Muscle of back (tissue), 11 donors: Measurements from ENCODE around the gene GYG1. TPM values are rescaled to one million over a fixed set of nuclear protein-coding genes. Genes with fewer than 3 reads are reported as not detected.
"Not testable (repeated sequence)": the region's sequence is repeated elsewhere in the genome, so short reads cannot be mapped to it uniquely, and the experiment has no call there.

Experiments used
- DNase-seq, 3 donors: peaks; one replicate each; pipeline versions ENCODE4 v3.0.0 to v3.0.0-alpha.2; 2013
- polyA plus RNA-seq, 10 donors: library from polyadenylated mRNA; unstranded; fragments of 120-200 nt; gene quantifications; one replicate each; pipeline ENCODE4 v1.2.1, GENCODE V29; 2013; ENCODE audit not compliant: insufficient read length in 10 of 10

Gene GYG1
- polyA plus RNA-seq, 10 donors, result 56.7 to 96.9 (median 84.6) TPM

GRCh38 chr3:148975696-148976095, 15.6 kb upstream of the GYG1 start:
- peak in 1 of 3 donors; percentile 21 for DNase-seq

DNA sequence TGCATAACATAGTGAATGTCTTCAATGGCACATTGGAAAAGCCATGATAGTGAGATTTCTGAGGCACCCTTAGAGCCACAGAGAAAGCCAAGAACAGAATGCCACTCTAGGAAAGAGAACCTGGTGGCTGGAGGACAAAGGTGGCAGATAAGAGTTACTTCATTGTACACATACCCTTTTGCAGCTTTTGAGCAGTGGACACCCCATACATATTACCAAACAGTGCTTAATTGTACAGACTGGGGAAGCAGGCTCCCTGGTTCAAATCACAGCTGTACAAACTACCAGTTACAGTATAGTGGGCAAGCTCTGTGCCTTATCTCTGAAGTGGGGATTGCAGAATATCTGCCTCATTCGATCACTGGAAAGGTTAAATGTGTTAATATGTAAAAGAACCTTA, 10.1 kb upstream of the GYG1 start:
- DNase-seq, result no peak

DNA sequence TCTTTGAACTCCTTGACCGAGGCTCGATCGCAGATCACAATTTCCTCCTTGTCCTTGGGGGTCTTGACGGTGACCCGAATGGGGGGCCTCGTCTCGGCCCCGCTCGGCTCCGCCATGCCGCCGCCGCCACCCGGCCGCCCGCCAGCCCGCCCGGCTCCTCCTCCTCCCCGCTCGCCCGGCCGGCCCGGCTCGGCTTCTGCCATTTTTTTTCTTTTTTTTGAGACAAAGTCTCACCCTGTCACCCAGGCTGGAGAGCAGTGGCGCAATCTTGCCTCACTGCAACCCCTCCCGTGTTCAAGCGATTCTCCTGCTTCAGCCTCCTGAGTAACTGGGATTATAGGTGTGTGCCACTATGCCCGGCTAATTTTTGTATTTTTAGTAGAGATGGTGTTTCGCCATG, 3.8 kb upstream of the GYG1 start:
- DNase-seq, result not testable (repeated sequence)

DNA sequence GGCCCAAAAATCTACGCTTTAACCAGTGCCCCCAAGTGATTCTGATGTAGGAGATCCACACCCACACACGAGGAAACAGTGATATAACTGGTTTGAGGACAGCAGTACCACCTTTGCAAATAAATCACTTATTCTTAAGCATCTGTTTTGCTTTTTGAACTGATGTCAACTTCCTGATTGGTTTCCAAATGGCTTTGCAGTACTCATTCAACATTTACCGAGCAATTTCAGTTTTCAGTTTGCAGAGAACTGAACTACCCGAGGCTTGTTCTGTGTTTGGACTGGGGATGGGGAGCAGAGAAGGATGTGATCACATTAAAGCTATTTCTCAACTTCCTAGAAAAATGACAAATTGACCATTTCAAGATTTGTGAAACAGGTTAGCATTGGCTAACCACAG, 1.1 kb upstream of the GYG1 start:
- DNase-seq, result no peak

GRCh38 chr3:148992027-148992634, 791 bp downstream of the GYG1 start:
- DNase-seq, result peak; percentile 21 to 71 (median 51)

DNA sequence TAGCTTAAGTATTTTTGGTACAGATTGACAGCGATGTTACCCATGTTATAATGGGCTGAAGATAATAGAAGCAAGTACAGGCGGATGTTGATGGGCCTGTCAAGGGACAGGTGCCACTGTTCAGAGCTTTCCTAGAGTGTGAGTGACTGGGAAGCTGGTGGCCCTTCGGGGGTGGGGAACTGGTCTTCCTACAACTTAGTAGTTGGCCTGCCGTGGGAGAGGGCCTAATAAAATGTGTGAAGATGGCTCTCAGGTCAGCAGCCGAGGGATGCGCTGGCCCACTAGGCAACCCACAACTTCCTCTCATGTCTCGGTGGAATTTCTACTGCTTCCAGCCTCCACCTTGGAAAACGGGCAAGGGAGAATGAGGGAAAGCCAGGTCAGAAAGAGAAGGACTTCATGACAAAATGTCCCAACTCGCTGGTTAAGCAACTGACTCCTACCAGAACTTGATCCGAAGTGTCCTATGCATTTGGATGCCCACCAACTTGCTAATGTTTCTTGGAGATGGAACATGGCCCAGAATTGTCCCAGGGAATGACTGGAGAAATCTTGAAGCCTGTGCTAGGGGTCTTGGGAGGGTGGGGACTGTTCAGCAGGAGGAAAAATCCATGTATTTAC, 1.4 kb downstream of the GYG1 start:
- DNase-seq, result no peak

- no peak for DNase-seq
Measured at GRCh38 chr3:148997623-148998022, 6.3 kb downstream of the GYG1 start.

- no peak for DNase-seq
Measured at GRCh38 chr3:148998297-148998696, 7.0 kb downstream of the GYG1 start.

DNA sequence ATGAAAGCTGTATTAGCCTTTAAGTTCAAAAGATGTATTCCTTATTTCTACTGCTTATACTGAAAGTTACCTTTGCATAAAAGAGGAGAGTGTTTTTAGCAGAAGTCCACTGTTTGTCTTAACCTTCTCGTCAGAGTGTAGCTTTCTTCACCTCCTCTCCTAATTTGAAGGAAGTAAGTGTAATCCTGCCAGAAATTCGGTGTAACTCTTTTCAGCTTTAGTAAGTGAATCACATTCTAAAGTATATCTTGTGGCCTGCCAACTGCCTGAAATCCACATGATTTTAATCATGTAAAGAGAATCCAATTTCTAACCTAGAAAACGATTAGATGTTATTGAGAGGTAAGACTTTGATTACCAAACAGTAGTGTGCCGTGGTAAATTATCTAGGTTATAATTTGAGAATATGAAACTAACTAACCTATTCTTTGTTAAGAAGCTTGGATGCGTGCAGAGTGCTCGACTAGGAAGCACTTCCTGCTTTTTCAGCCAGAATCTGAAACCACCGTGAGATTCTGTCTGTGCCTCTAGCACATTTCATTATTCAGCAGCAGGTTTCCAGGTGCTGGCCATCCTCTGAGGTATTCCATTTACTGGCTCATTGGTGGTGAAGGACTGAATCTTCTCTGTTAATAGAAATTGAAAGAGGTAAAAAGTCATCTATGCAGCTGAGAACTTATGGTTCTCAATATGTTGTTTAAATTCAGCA, 7.5 kb downstream of the GYG1 start:
- no peak for DNase-seq

DNA sequence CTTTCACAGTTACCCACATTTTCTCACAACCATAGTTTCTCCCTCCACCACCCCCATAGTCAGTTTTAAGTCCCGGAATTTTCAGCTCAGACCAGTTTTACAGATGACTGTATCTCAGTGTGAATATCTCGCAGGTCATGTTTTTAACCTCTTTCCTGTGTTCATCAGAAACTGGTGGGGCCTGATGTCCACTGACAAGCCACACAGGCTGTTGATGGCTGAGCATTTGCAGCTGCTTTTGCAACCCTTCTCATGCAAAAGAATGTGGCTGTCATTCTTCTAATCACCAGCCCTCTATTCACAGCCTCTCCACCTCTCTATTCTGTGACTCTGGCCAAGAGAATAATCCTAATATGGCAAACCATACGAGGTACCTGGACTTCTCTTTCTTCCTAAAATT, 8.5 kb downstream of the GYG1 start:
- DNase-seq, result no peak

GRCh38 chr3:149000206-149000745, 8.9 kb downstream of the GYG1 start:
- no peak for DNase-seq

DNA sequence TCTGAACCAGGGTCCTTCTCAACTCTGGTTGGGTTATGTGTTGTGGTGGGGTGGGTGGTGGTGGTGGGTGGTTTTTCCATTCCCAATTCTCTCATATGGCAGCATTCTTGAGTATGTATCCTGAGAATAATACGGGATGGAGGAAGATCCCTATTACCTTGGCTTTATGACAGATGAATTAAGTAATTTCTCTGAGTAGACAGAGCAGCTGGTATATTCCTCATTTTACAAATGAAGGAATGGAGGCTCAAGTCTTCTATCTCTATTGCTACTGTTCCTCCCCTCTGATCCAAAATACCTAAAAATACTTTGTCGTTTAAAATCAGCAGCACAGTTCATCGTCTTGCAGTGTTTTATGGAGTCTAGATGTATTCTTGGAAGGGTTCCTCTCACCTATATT, 10.4 kb downstream of the GYG1 start:
- no peak for DNase-seq

DNA sequence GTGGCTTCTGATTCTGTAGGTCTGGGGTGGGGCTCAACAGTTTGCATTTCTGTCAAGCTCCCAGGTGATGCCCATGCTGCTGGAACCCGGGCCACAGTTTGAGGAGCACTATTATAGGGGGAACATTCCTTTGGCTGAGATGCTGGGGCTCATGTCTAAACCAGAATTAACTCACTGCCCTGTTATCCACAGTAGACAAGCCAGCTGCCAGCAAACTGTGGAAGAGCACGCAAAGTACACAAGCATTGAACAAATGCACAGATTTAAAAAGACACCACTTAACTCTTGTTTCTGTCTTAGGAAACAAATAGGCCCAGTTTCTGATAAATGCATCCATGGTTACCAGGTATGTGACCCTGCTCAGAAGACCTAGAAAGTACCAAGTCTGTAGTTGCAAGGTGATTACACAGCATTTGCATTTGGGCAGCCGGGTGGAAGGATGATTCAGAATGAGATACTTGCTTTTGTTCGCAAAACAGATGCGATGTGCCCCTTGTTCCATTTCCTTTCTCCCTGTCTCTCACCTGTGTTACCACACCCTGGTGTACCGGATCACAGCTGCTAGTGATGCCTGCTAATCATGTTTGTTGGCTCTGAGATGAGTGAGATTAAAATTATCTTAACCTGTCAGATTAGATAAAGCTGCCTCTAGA, 12.4 kb downstream of the GYG1 start:
- no peak for DNase-seq

DNA sequence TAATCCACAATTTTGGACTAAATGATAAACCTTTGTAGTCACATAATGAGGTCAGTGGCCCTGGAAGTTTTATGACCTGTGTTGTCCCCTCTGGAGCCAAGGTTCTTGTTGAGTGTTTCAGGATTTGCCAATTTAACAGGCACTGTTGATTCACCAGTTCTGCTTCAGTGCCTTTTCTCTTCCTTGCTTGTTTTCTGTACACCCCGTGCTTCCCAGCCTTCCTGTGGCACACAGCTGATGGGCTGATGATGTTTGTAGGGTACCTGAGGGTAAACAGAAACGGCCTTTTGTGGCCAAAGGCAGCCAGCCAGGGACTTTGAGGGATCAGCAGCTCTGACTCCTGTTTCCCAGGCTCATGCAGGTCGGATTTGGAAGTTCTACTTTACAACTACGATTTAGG, 13.3 kb downstream of the GYG1 start:
- DNase-seq, result no peak

GRCh38 chr3:149005416-149005815, 14.1 kb downstream of the GYG1 start:
- no peak for DNase-seq

DNA sequence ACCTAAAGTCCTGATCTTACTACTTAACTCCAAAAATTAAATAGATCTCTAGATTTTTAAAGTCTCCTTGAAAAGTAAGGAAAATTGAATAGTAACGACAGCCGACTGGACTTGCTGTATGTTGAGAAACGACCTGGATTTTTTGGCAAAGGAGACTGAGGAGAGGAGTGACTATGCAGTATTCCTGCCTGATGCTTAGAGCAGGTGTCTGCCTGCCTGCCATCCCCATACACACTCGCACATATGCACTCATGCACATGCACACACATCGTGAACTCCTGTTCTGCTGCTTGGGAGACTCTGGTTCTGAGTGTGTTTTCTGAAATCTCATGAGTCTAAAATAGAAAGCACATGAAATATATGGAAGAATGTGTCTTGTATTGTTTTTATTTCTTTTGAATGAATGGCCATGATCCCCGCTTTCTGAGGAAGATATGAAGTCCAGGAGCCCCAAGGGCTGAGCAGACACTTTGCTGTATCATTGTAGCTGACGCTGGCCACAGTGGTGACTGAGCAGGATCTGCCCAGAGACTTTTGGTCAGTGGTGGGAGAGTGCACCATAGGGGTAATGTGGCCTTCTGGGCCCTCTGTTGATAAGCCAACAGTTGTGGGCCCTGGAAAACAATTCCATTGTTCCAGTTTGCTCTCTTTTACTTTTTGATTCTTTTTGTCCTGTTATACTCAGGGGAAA, 16.4 kb downstream of the GYG1 start:
- DNase-seq, result no peak

DNA sequence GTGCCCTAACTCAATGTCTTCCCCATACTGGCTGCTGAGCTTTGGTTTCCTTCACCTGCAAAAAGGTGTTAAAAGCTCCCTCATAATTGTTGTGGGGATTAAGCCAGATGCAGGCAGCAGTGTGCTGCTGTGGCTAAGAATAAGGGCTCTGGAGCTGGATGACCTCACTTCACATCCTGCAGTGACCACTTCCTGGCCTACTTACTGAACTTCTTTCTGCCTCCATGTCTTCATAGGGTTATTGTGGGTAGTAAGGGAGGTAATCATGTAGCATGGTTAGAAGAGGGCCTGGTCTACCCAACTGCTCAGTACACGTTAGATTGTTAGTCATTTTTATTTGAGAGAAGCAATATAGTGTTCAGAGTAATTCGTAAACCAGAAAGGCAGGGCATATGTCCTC, 18.4 kb downstream of the GYG1 start:
- no peak for DNase-seq

GRCh38 chr3:149010504-149010951, 19.2 kb downstream of the GYG1 start:
- DNase-seq, result peak in 1 of 3 donors; percentile 11

GRCh38 chr3:149010966-149011365, 19.6 kb downstream of the GYG1 start:
- no peak for DNase-seq

DNA sequence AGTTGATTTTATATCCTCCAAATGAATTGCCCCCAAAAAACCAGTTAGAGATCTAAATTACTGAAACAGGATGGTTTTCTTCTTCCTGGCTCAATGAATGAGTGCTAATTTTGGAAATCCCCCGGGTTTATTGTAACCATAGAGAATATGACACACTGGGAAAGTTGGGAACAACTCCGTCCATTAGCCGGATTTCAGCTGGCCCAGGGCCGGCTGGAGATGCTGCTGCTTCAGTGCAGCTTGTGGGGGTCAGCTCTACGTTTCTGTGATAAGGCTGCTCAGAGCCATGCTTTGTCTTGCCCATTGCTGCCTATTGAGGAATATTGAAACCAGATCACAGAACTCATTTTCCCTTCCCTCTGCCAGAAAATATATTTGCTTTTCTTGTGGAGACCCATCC, 20.3 kb downstream of the GYG1 start:
- no peak for DNase-seq

GRCh38 chr3:149013726-149014125, 22.4 kb downstream of the GYG1 start:
- DNase-seq, result no peak

DNA sequence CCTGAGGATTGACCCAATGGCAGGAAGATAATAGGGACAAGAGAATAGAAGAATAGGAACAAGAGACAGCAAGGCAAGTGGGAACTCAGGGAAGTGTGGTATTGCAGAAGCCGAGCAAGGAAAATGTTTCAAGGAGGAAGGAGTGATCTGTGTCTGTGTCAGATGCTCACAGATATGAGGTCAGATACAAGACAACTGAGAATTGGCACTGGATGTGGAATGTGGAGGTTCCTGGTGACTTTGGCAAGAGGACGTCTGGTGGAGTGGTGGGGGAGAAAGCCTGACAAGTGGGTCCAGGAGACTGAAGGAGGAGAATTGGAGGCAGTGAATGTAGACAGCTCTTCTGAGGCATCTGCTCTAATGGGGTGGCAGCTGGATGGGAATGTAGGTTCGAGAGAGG, 24.1 kb downstream of the GYG1 start:
- no peak for DNase-seq
